HCEC 1CT (cell line): ENCODE data around the gene ZNF446.
A peak's percentile ranks its signal among the peaks of the same experiment; 100 is the strongest.
"Not testable (repeated sequence)": the region's sequence is repeated elsewhere in the genome, so short reads cannot be mapped to it uniquely, and the experiment has no call there.

Experiments
- DNase-seq: peaks from one replicate; pipeline ENCODE4 v3.0.0-alpha.2; 2017

ZNF446 gene

DNA sequence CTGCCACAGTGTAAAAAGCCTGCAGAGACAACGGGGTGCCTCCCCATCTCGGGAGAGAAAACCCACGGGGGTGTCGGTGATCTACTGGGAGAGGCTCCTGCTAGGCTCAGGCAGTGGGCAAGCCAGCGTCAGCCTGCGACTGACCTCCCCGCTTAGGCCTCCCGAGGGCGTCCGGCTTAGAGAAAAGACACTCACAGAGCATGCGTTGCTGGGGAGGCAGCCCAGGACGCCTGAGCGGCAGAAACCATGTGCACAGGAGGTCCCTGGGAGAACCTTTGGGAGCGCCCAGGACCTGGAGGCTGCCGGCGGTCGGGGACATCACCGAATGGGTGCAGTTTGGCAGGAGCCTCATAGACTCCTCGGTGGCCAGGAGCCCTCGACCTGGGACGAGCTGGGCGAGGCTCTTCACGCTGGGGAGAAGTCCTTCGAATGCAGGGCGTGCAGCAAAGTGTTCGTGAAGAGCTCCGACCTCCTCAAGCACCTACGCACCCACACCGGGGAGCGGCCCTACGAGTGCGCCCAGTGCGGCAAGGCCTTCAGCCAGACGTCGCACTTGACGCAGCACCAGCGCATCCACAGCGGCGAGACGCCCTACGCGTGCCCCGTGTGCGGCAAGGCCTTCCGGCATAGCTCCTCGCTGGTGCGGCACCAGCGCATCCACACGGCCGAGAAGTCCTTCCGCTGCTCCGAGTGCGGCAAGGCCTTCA is 5.2 kb upstream of the ZNF446 start:
- not testable (repeated sequence) for DNase-seq

DNA sequence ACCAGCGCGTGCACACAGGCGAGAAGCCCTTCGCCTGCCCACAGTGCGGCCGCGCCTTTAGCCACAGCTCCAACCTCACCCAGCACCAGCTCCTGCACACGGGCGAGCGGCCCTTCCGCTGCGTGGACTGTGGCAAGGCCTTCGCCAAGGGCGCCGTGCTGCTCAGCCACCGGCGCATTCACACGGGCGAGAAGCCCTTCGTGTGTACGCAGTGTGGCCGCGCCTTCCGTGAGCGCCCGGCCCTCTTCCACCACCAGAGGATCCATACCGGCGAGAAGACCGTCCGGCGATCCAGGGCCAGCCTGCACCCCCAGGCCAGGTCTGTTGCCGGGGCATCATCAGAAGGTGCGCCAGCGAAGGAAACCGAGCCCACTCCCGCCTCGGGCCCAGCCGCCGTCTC is 4.4 kb upstream of the ZNF446 start:
- DNase-seq: no peak

DNA sequence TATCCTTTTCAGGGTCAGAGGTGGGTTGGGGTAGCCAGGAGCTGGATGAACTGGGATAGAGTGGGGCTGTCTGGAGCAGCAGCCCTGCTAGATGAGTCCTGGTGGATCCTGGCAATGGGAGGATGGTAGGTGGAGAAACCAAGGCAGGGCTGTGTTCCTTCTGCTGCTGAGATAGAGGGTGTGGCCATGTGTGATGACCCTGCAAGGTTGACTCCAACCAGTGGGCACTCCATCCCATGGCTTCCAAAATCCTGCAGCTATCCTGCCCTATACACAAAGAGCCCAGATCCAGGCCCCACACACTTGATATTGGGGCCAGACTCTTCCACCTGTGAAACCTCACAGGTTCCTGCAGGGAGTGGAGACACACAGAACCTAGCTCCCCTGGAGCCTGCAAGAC is 2.4 kb upstream of the ZNF446 start:
- DNase-seq: no peak

DNA sequence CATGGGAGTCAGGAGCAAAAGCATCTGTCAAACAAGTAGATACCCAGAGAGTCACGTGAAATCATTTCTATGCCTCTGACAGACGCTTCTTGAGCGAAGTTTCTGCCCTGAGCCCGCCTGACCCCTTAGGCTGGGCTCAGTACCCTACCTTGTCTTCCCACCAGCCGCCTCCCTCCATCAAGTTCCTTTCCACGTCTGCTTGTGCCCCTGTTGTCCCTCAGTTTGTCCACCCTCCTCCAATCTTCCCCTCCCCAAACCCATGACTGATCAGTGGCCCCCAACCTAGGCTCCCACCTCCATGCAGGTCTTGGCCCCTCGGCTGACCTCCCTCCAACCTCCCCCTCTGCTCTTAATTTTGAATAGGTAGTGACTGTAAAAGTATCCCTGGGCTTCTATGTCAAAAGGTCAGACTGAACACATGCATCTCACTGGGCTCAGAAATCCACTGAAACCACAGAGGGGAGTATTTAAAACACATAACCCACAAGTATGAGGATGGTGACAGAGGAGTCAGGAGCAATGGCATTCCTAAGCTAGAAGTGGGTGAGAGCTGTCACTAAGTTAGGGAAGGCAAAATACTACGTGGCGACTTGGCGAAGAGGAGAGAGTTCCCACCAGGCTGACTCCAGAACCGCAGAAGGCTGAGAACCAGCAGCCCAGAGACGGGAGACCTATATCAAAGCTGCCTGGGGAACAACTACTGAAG is 1.7 kb upstream of the ZNF446 start:
- peak; percentile 25 for DNase-seq

DNA sequence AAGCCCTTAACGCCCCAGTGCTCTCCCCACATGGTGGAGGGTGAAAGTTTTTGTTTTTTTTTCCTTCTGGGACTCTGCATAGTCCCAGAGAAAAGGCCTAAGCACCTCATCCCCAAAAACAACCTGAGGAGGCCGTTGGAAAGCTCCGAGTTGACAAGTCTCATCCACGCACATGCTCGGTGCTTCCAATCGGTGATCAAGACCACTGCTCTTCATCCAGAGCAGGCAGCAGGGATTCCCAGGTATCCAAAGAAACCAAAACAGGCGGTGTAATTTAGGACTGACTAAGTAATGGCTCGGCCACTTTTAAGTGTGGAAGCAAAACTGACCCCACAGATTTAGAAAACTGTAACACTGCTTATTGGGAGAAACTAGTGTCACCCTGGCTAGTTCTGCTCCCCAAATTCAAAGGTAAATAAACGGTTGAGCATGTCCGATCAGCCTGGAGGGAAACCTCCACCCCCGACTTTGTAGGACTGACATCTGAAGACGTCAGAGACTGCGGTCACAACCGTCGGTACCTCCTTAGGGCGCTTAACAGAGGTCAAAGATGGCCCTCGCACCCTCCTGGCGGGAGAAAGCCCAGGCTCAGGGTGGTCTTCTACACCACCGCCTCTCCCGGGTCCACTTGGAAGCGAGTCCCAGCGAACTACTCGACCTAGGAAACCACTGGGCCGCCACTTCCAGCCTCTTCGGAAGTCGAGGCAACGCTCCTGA is 997 bp upstream of the ZNF446 start:
- DNase-seq: no peak

DNA sequence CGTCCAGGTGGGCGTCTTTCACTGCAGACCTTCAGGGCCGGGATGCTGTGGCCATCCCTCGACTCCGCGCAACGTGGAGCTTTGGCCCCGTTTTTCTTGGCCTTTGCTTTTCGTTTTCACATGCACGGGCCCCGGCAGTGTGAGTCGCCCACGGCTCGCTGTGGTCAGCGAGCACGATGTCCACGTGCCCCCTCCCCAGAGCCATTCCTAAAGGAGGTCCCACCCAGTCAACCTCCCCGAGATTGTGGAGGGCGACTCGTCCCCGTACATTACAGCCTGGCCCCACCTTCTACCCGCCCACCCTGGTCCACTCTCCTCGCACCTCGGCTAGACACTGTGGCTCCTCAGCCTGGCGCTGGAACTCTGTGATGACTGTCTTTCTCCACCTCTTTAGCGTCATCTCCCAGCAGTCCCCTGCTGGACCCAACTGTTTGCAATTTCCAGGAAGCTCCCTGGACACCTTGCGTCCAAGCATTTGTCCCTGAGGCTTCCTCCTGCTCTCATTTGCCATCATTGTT is 405 bp downstream of the ZNF446 start:
- no peak for DNase-seq

DNA sequence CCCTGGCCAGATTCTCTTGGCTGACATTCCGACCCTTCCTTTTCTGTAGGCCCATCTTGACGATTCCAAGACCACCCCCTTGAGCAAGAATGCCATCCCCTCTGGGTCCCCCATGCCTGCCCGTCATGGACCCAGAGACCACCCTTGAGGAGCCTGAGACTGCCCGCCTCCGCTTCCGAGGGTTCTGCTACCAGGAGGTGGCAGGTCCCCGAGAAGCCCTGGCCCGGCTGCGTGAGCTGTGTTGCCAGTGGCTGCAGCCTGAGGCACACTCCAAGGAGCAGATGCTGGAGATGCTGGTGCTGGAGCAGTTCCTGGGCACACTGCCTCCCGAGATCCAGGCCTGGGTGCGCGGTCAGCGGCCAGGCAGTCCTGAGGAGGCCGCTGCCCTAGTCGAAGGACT is 978 bp downstream of the ZNF446 start:
- no peak for DNase-seq

DNA sequence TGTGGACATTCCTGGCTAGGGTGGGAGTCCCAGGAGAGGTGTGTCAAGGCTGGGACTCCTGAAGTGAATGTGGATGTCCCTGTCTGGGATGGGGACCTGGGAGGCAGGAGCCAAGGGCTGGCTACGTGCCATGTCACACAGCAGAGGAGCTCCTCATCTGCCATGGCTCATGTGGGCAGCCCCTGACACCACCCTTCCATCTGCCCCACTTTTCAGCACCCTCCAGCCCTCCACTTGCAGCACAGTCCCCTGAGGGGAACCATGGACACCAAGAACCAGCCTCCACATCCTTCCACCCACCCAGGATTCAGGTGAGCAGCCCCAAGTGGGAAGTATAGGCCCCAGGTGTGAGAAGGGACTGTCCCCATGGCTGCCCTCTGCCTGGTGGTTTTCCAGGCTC is 1.7 kb downstream of the ZNF446 start:
- DNase-seq: no peak

DNA sequence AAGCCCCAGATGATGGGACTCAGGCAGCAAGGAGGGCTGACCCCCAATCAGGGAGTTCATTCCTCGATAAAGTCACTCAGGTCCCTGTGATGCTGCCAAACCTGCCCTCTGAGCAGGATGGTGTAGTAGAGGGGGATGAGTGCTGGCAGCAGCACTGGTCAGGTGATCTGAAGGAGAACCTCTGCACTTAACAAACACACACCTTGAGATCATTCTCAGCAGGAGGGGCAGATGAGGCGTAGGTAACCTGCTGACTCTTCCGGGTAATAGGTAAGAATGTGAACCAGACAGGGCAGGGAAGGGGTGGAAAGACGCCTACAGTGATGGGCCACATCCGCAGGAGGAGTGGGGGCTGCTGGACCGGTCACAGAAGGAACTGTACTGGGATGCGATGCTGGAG is 3.2 kb downstream of the ZNF446 start:
- no peak for DNase-seq

DNA sequence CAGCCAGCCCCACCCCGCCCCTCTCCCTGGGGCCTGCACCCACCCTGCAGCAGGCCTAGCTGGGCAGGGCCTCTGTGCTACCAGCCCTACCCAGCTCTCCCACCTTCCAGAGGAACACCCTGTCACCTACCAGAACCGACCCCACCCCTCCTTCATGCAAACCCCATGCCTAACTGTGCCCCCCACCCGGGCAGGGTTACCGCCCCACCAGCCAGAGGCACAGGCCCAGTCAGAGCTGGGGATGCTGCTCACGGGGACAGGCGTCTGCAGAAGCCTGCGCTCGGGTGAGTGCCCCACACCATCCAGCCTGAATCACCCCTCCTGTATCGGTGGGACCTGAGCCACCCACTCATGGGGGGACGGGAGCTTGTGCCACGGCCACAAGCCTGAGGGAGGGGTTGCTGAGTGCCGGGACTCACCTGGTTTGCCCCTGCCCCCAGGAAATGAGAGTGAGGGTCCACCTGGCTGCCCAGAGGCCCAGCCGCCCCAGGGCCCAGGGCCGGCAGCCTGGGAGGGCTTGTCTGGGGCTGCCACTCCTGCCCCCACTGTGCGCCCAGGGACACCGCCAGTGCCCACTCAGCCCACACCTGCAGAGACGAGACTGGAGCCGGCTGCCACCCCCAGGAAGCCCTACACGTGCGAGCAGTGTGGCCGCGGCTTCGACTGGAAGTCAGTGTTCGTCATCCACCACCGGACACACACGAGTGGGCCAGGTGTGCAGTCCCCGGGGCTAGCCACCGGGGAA is 3.8 kb downstream of the ZNF446 start:
- DNase-seq: no peak

DNA sequence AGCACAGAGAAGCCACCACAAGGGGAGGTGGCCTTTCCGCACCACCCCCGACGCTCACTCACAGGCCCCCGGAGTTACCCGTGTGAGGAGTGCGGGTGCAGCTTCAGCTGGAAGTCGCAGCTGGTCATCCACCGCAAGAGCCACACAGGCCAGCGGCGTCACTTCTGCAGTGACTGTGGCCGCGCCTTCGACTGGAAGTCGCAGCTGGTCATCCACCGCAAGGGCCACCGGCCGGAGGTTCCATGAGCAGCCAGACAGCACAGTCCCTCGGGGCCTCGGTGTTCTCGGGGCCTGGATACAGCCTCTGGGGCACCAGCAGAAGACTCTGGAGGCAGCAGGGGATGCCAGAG is 4.3 kb downstream of the ZNF446 start:
- no peak for DNase-seq

DNA sequence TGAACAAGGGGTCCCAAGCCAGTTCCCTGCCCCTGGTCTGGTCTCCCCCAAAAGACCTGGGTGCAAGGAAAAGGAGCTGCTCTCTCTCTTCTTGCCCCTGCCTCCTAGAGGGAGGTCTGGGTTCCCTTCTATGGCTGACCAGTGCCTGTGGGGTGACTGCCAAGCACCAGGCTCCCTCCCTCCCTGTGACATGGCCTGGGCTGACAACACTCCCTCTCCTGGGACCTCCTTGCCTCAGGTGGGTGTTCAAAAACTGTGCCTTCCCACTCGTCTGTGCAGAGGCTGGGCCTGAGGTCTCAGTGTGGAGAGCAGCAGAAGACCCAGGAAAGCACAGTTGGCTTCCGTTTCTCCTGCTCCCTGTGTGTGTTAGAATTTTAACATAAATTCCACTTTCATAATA is 4.7 kb downstream of the ZNF446 start:
- DNase-seq: no peak

DNA sequence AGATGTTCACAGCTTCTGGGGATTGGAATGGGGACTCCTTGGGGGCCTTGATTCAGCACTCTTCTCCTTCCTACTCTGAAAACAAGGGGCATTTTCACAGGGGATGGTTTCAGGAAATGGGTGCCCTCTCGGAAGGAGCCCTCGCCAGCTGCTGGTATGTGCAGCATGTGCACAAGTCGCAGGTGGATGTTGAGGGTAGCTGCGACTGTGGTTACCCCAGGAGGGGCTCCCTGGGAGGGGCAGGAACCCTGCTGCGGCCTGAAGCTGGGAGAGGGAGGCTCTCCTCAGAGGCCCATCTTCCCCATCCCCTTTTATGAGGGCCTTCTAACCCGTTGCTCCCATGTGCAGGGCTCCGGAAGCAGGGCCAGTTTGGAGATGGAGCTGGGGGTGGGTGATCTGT is 6.2 kb downstream of the ZNF446 start:
- no peak for DNase-seq

DNA sequence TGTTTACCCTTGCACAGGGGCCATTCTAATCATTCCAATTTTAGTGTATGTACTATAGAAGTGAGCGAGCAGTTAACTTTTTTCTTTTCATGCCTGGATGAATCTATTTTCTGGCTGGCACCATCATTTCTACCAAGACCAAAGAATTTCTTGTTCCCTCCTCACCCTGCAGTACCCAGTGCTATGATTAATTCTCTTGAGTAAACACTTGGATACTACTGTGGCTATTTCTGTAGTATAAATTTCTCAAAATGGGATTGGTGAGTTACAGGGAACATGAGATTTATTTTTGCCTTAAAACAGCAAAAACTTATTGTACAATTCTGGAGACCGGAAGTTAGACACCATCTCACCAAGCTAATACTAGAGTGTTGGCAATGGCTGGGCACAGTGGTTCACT is 7.6 kb downstream of the ZNF446 start:
- no peak for DNase-seq

DNA sequence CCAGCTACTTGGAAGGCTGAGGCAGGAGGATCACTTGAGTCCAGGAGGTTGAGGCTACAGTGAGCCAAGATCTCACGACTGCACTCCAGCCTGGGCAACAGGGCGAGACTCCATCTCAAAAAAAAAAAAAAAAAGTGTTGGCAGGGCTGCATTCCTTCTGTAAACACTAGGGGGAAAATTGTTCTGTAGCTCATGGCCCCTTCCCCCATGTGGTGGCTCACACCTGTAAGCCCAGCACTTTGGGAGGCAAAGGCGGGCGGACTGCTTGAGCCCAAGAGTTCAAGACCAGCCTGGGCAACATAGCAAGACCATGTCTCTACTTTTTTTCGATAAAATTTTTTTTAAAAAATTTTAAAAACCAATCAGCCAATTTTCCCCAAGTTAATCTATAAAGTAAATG is 8.2 kb downstream of the ZNF446 start:
- DNase-seq: not testable (repeated sequence)

DNA sequence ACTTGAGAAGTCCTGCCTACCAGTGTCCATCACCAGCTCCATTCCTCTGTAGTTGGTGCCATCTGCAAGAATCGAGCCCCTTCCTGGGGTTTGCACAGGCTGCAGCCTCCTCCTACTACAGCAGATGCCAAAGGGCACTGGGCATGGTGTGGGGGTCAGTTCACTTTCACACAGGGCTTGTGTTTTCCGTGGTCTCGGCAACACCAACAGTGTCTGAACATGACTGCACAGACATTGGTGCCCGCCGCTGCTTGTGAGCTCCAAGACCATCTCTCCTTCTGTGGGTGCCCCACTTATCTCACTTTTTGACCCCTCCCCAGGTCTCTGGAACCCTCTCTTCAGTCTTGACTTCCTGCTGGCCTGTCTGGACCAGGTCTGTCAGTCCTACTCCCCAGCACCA is 15.2 kb downstream of the ZNF446 start:
- no peak for DNase-seq

DNA sequence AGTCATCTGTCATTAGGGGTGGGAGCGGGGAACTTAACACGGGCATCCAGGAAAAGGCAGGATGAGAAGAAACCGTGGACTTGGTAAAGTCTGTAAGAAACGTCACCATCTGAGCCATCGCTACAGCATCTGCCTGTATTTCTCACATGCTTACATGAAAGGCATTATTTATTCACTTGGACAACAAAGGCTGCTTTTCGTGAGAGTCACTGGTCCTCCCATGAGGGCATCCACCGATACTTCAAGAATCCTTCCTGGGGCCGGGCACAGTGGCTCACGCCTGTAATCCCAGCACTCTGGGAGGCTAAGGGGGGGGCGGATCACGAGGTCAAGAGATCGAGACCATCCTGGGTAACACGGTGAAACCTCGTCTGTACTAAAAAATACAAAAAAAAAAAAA is 16.1 kb downstream of the ZNF446 start:
- DNase-seq: no peak

DNA sequence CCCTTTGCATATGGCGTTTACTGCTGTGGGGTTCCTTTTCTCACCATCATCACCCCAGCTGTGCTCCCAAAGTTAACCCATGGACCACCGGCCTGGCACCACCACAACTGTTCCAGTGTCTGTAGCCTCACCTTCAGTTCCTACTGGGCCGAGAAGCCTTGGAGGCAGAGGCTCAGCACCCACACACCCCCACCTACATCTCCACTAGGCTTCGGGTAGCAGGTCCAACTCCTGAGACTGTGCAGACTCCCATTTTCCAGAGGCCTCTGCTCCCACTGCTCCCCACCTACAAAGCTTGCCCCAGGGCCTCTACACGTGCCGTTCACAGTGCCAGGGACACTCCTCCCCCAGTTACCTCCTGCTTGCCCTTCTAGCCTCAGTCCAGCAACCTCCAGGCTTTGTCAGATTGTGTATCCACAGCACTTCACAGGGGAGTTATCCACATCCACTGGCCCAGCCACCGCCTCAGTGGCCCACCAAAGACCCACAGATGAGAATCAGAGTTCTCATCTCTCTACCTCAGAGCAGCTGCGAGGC is 21.6 kb downstream of the ZNF446 start:
- no peak for DNase-seq

DNA sequence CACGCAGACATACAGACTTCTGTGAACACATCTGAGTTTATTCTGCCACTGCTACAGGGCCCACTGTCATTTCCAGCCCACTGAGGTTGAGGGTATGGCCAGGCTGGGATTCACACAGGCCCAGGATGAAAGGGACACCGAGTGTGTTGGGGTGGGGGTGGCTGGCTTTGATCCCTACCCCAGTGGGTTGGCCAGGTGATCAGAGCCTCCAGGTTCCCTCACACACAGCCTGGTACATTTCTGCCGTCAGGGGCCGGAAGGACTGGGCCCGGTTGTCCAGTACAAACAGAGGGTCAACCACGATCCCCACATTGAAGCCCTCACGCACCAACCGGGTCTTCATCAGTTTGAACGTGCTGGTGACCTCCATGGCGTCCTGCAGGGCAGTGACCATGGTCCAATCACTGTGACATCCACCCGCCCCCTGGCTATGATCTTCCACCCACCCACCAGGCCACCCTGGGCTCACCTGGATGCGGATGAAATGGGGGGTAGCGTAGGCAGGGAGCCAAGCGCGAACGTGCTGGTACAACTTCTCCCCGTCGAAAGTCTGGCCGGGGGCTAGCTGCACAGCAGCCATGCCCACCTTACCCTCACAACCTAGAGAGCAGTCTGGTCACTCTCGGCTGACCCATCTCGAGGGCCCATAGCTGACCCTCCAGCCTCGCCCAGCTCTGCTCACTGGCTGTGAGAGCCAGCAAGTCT is 22.3 kb downstream of the ZNF446 start:
- no peak for DNase-seq

DNA sequence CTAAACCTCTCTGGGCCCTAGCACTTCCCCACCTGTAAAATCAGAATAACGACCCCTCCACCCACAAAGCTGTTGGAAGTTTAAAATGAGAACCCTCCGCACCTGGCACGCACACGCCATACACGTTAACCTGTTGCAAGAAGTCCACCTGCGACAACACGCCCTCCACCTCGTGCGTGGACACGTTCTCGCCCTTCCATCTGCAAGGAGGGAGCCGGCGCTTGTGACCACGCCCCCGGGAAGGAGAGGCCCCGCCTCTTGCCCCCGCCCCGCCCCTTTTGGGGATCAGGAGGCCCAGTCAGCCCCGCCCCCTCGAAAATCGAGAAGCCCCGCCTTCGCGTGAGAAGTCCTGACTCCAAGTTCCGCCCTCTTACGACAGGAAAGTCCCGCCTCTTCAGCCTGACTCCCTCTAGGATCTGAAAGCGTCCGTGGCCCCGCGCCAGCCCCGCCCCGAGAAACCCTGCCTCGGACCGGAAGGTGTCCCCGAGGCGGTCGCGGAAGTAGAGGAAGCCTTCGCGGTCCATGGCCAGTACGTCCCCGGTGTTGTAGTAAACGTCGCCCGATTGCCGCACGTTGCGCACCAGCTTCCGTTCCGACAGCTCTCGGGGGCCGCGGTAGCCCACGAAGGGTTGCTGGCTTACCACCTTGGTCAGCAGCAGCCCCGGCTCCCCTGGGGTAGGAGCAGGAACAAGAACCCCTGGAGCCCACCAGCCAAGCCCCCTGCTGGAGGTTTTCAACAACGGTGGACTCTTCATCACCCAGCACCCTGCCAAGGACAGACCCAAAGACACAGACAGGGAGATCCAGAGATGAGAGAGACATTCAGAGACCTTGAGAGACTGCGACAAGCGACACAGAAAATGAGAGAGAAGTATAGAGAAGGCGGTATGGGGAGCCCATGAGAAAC is 23.1 kb downstream of the ZNF446 start:
- peak; percentile 98 for DNase-seq

DNA sequence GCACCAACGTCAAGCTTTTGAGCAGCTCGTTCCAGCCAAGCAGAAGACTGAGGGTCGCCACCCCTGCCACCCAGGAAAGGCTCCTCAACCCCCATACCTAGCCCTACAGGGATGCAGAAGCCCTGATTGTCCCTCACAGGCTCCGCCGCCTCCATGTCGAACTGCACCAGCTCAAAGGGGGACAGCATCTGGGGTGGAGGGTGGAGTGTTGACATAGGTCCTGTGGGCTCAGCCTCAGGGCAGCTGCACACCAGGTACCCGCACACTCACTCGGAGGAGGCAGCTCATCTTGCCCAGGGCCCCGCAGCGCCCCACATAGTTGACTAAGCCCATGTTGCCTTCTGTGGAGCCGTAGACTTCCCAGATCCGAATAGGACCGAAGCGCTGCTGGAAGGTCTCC is 24.1 kb downstream of the ZNF446 start:
- no peak for DNase-seq
